ENCODE measurements around the gene DNAJC4.

The DNAJC4 gene

GRCh38 chr11:64230171-64230984 is at the start of gene DNAJC4:
TSS of gene DNAJC4 (plus strand) at chr11:64230548. CDS start at chr11:64230855, 307 bp downstream.
- no peaks in the 10 kb centered on the region for H3K9me3 ChIP-seq (replicated peaks in 1 of 11)
- H3K4me3 ChIP-seq, result peak within 1 kb of the TSS; percentile 65 to 79 (median 70)
- H3K27me3 ChIP-seq, result no peaks in the 10 kb centered on the region
- H4K20me1 ChIP-seq, result peaks cover 0 to 34% (median 3%) of the 10 kb centered on the region in 11 experiments; a peak in 12 of 22 replicates
- peak within 1 kb of the TSS; percentile 94 to 100 (median 99) for H3K4me2 ChIP-seq
- peak within 1 kb of the TSS; percentile 76 to 89 (median 82) for H3K9ac ChIP-seq
- H3K4me1 ChIP-seq, result peaks cover 69 to 87% (median 81%) of the 10 kb centered on the region in 10 experiments
- peak within 1 kb of the TSS; percentile 34 to 89 (median 84); a peak in 21 of 22 replicates for H3K27ac ChIP-seq
- no peak for TF ChIP-seq Cebpa-rat (IDR thresholded peaks at IDR 0.05)
- H3K36me3 ChIP-seq, result peaks cover 0 to 6% (median 0%) of the 10 kb centered on the region in 11 experiments; a peak in 3 of 22 replicates

- Histone ChIP-seq H3K9me3 (replicated peaks in 1 of 11) (peaks cover 0 to 6% (median 0%) of the 10 kb centered on the region in 11 experiments; a peak in 3 of 22 replicates), H3K27me3 (no peaks in the 10 kb centered on the region), H3K4me2 (peak overlapping the region; percentile 82 to 99 (median 93)), H3K9ac (peak overlapping the region; percentile 18 to 96 (median 64); a peak in 19 of 22 replicates), H3K4me3 (peak overlapping the region in 5 of 10 experiments; percentile 21 to 48 (median 23); a peak in 5 of 20 replicates), H3K36me3 (peaks cover 0 to 16% (median 6%) of the 10 kb centered on the region in 11 experiments; a peak in 7 of 22 replicates), H3K27ac (peak overlapping the region in 10 of 11 experiments; percentile 46 to 94 (median 70); a peak in 19 of 22 replicates), H3K4me1 (peaks cover 60 to 75% (median 63%) of the 10 kb centered on the region in 10 experiments), H4K20me1 (peaks cover 0 to 9% (median 0%) of the 10 kb centered on the region in 11 experiments; a peak in 2 of 22 replicates)
- no peak for TF ChIP-seq Cebpa-rat (IDR thresholded peaks at IDR 0.05)
These were observed 49.5 kb upstream of the DNAJC4 start for GRCh38 chr11:64180891-64181290.

GRCh38 chr11:64181506-64182411 is 48.6 kb upstream of the DNAJC4 start:
- TF ChIP-seq Cebpa-rat (IDR thresholded peaks at IDR 0.05), result no peak
- Histone ChIP-seq H4K20me1 (peaks cover 0 to 9% (median 0%) of the 10 kb centered on the region in 11 experiments; a peak in 2 of 22 replicates), H3K27ac (peak overlapping the region; percentile 41 to 94 (median 68); a peak in 21 of 22 replicates), H3K4me1 (peaks cover 57 to 71% (median 60%) of the 10 kb centered on the region in 10 experiments), H3K36me3 (peaks cover 0 to 16% (median 6%) of the 10 kb centered on the region in 11 experiments; a peak in 7 of 22 replicates), H3K4me3 (peak overlapping the region in 5 of 10 experiments; percentile 21 to 48 (median 23); a peak in 5 of 20 replicates), H3K9ac (peak overlapping the region; percentile 25 to 96 (median 64); a peak in 19 of 22 replicates), H3K27me3 (no peaks in the 10 kb centered on the region), H3K9me3 (replicated peaks in 1 of 11) (peaks cover 0 to 6% (median 0%) of the 10 kb centered on the region in 11 experiments; a peak in 3 of 22 replicates), H3K4me2 (peak overlapping the region; percentile 82 to 99 (median 93))

GRCh38 chr11:64183890-64184289 is 46.5 kb upstream of the DNAJC4 start:
- Histone ChIP-seq H3K27me3 (no peaks in the 10 kb centered on the region), H3K4me2 (peak overlapping the region; percentile 82 to 99 (median 93)), H3K27ac (peak overlapping the region in 7 of 11 experiments; percentile 19 to 94 (median 85); a peak in 10 of 22 replicates), H3K9me3 (replicated peaks in 1 of 11) (peaks cover 0 to 6% (median 0%) of the 10 kb centered on the region in 11 experiments; a peak in 3 of 22 replicates), H4K20me1 (peaks cover 0 to 9% (median 0%) of the 10 kb centered on the region in 11 experiments; a peak in 4 of 22 replicates), H3K9ac (peak overlapping the region; percentile 24 to 96 (median 89); a peak in 15 of 22 replicates), H3K4me1 (peaks cover 50 to 59% (median 52%) of the 10 kb centered on the region in 10 experiments), H3K36me3 (peaks cover 0 to 20% (median 11%) of the 10 kb centered on the region in 11 experiments; a peak in 17 of 22 replicates), H3K4me3 (peak overlapping the region; percentile 62 to 89 (median 78); a peak in 16 of 20 replicates)
- no peak for TF ChIP-seq Cebpa-rat (IDR thresholded peaks at IDR 0.05)

GRCh38 chr11:64185175-64185692 is 45.1 kb upstream of the DNAJC4 start:
- peak overlapping the region; percentile 80 to 94 (median 86) for H3K27ac ChIP-seq
- peaks cover 0 to 28% (median 13%) of the 10 kb centered on the region in 11 experiments; a peak in 14 of 22 replicates for H3K36me3 ChIP-seq
- no peak for TF ChIP-seq Cebpa-rat (IDR thresholded peaks at IDR 0.05)
- H3K4me3 ChIP-seq, result peak overlapping the region; percentile 62 to 89 (median 78)
- H3K27me3 ChIP-seq, result no peaks in the 10 kb centered on the region
- H3K9me3 ChIP-seq (replicated peaks in 1 of 11), result no peaks in the 10 kb centered on the region
- H3K4me2 ChIP-seq, result peak overlapping the region; percentile 82 to 99 (median 93)
- peaks cover 0 to 9% (median 0%) of the 10 kb centered on the region in 11 experiments; a peak in 5 of 22 replicates for H4K20me1 ChIP-seq
- peak overlapping the region; percentile 82 to 96 (median 89) for H3K9ac ChIP-seq
- H3K4me1 ChIP-seq, result peaks cover 45 to 49% (median 48%) of the 10 kb centered on the region in 10 experiments

- Histone ChIP-seq H3K27ac (peak within 1 kb of the TSS; percentile 80 to 94 (median 86)), H3K4me1 (peaks cover 39 to 47% (median 42%) of the 10 kb centered on the region in 10 experiments)
These were observed 44.5 kb upstream of the DNAJC4 start, which contains the start of gene STIP1 for GRCh38 chr11:64185693-64186491. TSS of gene STIP1 (plus strand) at chr11:64186171. CDS start at chr11:64186262, 91 bp downstream.

More at GRCh38 chr11:64185693-64186491, 44.5 kb upstream of the DNAJC4 start, which contains the start of gene STIP1:
- H3K9ac ChIP-seq, result peak within 1 kb of the TSS; percentile 82 to 96 (median 89)
- peak within 1 kb of the TSS; percentile 82 to 99 (median 93) for H3K4me2 ChIP-seq
- no peaks in the 10 kb centered on the region for H3K27me3 ChIP-seq
- H3K36me3 ChIP-seq, result peaks cover 0 to 34% (median 16%) of the 10 kb centered on the region in 11 experiments; a peak in 17 of 22 replicates
- no peak for TF ChIP-seq Cebpa-rat (IDR thresholded peaks at IDR 0.05)
- H4K20me1 ChIP-seq, result peaks cover 0 to 9% (median 0%) of the 10 kb centered on the region in 11 experiments; a peak in 5 of 22 replicates
- H3K4me3 ChIP-seq, result peak within 1 kb of the TSS; percentile 62 to 89 (median 78)
- H3K9me3 ChIP-seq (replicated peaks in 1 of 11), result no peaks in the 10 kb centered on the region
